Heart left ventricle (tissue), 16 donors: Measurements from ENCODE around the gene SNX11. TPM values are rescaled to one million over a fixed set of nuclear protein-coding genes. Genes with fewer than 3 reads are reported as not detected.
A peak's percentile ranks its signal among the peaks of the same experiment; 100 is the strongest.

Experiments used
- ATAC-seq, 4 donors: fragments of 200-7000 bp; cut with Tn5 transposase; one replicate each; pipeline ENCODE4 v1.9.1; 2020 to 2022; ENCODE audit warnings: moderate library complexity in 4 of 4, mild to moderate bottlenecking in 3 of 4, moderate number of reproducible peaks in 1 of 4
- DNase-seq, 5 donors: peaks; one replicate each; pipeline ENCODE4 v3.0.0-alpha.2; 2020
- H3K27ac ChIP-seq, 12 donors: fragments of 200-600 bp; sonication (generic) in 4 of 12; one replicate each; pipeline versions ENCODE4 v1.5.0 to v1.8.0; 2016 to 2022; ENCODE audit warnings: mild to moderate bottlenecking in 2 of 12
- H3K27me3 ChIP-seq, 9 donors: fragments of 200-600 bp; sonication (generic) in 2 of 9; one replicate each; pipeline versions ENCODE4 v1.5.1 to v1.8.0; 2016 to 2022; ENCODE audit warnings: mild to moderate bottlenecking in 3 of 9
- H3K36me3 ChIP-seq, 9 donors: fragments of 200-600 bp; sonication (generic) in 2 of 9; one replicate each; pipeline versions ENCODE4 v1.5.0 to v1.8.0; 2018 to 2022; ENCODE audit warnings: mild to moderate bottlenecking in 2 of 9
- H3K4me1 ChIP-seq, 12 donors: fragments of 200-600 bp; sonication (generic) in 4 of 12; one replicate each; pipeline versions ENCODE4 v1.5.0 to v1.8.0; 2016 to 2022; ENCODE audit warnings: mild to moderate bottlenecking in 3 of 12
- H3K4me3 ChIP-seq, 12 donors: fragments of 200-600 bp; sonication (generic) in 4 of 12; one replicate each; pipeline versions ENCODE4 v1.5.0 to v1.8.0; 2017 to 2022; ENCODE audit warnings: mild to moderate bottlenecking in 9 of 12, moderate library complexity in 4 of 12
- H3K9me3 ChIP-seq, 12 donors: fragments of 200-600 bp; sonication (generic) in 4 of 12; one replicate each; pipeline versions ENCODE4 v1.5.0 to v1.8.0; 2016 to 2022; ENCODE audit warnings: mild to moderate bottlenecking in 1 of 12
- POLR2A ChIP-seq, 2 donors: fragments of 450-650 bp; IDR thresholded peaks; one replicate each; pipeline ENCODE4 v1.6.1; 2017; ENCODE audit warnings: antibody characterized with exemption in 2 of 2, mild to moderate bottlenecking in 2 of 2, moderate library complexity in 2 of 2
- WGBS, 4 donors: extraction: QIAGEN DNeasy Blood & Tissue Kit in 2 of 4; methylation state at CpG; one replicate each; pipeline versions ENCODE4 v1.1.5 to v1.1.7; 2013 to 2018; 5-methylcytosine and 5-hydroxymethylcytosine counted together
- intact Hi-C, 10 donors: fragments of 100-400 bp; cut with DNase I; formaldehyde crosslinking; loops; one replicate each; pipeline versions ENCODE4 v1.11.1 to v1.14.2; 2022
- polyA plus RNA-seq, 2 donors: library from polyadenylated mRNA; stranded (reverse); fragments of 200-250 nt; gene quantifications; one replicate each; pipeline ENCODE4 v1.2.3, GENCODE V29; 2013
- total RNA-seq, 9 donors: library from RNA; depleted of rRNA in 2 of 9; stranded (reverse); fragments of >200 nt in 2 of 9; fragmentation: NEBNext Ultra II Directional in 3 of 9; extraction: Animal tissue kit (Norgen Biotek cat#: 25700) in 3 of 9; gene quantifications; one replicate each; pipeline versions ENCODE4 v1.1.0 to v1.2.4, GENCODE V29; 2016 to 2023
- TF ChIP-seq, protein P1 (sequence below), 12 donors: fragments of 200-600 bp; sonication (generic) in 4 of 12; IDR thresholded peaks; one replicate each; pipeline versions ENCODE4 v1.5.0 to v1.8.0; 2018 to 2022; ENCODE audit warnings: antibody characterized with exemption in 12 of 12, mild to moderate bottlenecking in 5 of 12
- donor health status: ischemic (EF 13 %, LVEDD 7.1; RV severe dilation, severe dysfunction).
- donor health status: healthy with polysubstance abuse.
- donor health status: DM: no; HTN: yes; CAD: no.
- donor health status: DM: no; HTN: no; CAD: no.
- donor health status: ischemic (EF 25% LVEDD 6.9; RV normal size, moderate dysfunction).
- donor health status: ischemic (EF 25% LVEDD 5.7; RV mildly dilated, moderate dysfunction).
- donor health status: healthy.
- donor health status: DM: yes; HTN: yes; CAD: no.
- donor health status: ischemic (EF 35%, LVEDD 5.7; RV mildly dilated, moderate dysfunction).
- donor health status: nonischemic (EF 11% LVEDD 7.7; RV severe dilation, severe dysfunction).
- donor health status: DM: yes; HTN: yes; CAD: no.
- donor health status: PGD.
- donor health status: ischemic (EF 29% LVEDD 5.4; RV normal size, mild dysfunction).
- donor health status: nonischemic (EF 23%, LVEDD 6.1; RV moderate dilation, normal function).

The SNX11 gene
- total and polyA plus RNA-seq, 11 donors, result 5.2 to 30.8 (median 11.3) TPM

DNA sequence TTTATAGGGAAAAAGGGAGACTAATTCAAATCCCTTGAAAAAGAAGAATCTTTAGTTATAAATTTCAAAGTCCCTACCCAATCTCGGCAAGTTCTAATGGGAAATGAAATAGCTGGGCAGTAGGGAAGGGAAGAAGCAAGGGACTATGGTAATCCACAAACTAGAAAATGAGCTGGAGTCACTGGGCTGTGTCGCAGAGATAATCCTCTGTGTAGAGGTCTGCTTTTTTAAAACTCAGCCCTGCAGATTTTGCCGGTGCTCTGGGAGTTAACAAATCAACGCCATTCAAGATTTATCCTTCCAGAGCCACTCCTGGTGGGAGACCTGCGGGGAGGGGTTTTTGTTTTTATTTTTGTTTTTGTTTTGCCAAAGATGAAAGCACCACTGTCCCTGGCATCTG is 20.8 kb downstream of the SNX11 start:
- Histone ChIP-seq H3K27ac (no peak overlapping the region), H3K9me3 (no peaks in the 10 kb centered on the region), H3K4me3 (no peak overlapping the region), H3K4me1 (peaks cover 0 to 7% (median 0%) of the 10 kb centered on the region in 12 donors), H3K36me3 (peaks cover 0 to 36% (median 10%) of the 10 kb centered on the region in 9 donors), H3K27me3 (no peaks in the 10 kb centered on the region)
- no peak for DNase-seq
- TF ChIP-seq POLR2A (IDR thresholded peaks at IDR 0.05), result no peak
- TF ChIP-seq, protein P1, sequence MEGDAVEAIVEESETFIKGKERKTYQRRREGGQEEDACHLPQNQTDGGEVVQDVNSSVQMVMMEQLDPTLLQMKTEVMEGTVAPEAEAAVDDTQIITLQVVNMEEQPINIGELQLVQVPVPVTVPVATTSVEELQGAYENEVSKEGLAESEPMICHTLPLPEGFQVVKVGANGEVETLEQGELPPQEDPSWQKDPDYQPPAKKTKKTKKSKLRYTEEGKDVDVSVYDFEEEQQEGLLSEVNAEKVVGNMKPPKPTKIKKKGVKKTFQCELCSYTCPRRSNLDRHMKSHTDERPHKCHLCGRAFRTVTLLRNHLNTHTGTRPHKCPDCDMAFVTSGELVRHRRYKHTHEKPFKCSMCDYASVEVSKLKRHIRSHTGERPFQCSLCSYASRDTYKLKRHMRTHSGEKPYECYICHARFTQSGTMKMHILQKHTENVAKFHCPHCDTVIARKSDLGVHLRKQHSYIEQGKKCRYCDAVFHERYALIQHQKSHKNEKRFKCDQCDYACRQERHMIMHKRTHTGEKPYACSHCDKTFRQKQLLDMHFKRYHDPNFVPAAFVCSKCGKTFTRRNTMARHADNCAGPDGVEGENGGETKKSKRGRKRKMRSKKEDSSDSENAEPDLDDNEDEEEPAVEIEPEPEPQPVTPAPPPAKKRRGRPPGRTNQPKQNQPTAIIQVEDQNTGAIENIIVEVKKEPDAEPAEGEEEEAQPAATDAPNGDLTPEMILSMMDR (IDR thresholded peaks at IDR 0.05), result no peak
- 40 to 50% (median 45%) methylated on average over 5 of the region's 5 CpGs for WGBS, 4 donors
- ATAC-seq, result no peak
- intact Hi-C loops, result loop anchor here in 4 of 10 donors (5.0 kb wide), 1 partner anchor 51 kb away; no protein-coding TSS in a partner anchor

DNA sequence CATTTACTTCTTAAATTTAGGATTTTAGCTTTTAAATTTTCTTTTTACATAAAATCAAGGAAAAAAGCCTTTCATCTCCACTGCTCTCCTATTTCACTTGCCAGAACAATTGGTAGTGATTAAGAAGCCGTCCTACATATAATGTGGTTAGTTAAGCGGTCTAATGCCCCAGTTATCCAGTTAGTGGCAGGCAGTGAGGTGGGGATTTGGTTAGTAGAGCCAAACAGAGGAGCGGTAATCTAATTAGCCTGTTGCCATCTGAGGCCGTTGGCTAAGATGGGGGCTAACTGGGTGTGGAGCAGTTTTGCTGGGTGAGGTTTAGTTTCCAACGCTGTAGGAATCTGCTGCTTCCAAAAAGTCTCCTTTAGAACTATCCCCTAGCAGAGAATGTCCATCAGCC is 22.4 kb downstream of the SNX11 start:
- Histone ChIP-seq H3K27me3 (peaks cover 0 to 5% (median 0%) of the 10 kb centered on the region in 9 donors), H3K4me1 (peaks cover 0 to 7% (median 0%) of the 10 kb centered on the region in 12 donors), H3K9me3 (no peaks in the 10 kb centered on the region), H3K4me3 (no peak overlapping the region), H3K27ac (no peak overlapping the region), H3K36me3 (peaks cover 0 to 20% (median 2%) of the 10 kb centered on the region in 9 donors)
- 56 to 64% (median 60%) methylated on average over 5 of the region's 5 CpGs for WGBS, 4 donors
- intact Hi-C loops, result loop anchor here (2.0 to 5.0 kb wide), 6 partner anchors 48 to 153 kb away; no protein-coding TSS in a partner anchor
- no peak for DNase-seq
- TF ChIP-seq, protein P1 (IDR thresholded peaks at IDR 0.05), result no peak
- no peak for TF ChIP-seq POLR2A (IDR thresholded peaks at IDR 0.05)
- no peak for ATAC-seq

DNA sequence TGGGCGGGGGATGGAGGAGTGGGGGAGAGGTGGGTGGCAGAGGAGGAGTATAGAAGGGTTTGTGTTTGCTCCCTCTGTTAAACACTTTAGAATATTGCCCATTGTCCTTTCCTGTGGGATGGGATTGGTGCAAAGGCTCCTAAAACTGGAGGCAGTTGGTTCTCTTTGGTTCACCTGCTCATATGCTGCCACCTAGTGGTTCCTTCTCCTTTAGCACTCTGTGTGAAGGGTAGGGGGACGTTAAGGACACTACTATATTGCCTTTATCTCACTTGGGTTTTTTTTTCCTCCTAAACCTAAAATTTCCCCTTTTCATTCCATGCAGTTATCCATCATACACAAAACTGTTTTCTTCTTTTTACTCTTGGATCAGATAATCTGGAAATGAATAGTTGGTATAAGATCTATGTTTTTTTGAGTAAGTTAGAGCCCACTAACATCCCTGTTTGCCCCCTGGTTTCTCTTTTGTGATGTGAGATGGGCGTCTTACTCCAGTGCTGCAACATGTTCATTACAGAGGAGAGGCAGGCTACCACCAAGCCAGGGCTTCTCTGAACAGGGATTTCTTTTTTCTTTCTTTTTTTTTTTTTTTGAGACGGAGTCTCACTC is 23.8 kb downstream of the SNX11 start:
- Histone ChIP-seq H3K27me3 (peaks cover 0 to 5% (median 0%) of the 10 kb centered on the region in 9 donors), H3K9me3 (no peaks in the 10 kb centered on the region), H3K27ac (no peak overlapping the region), H3K4me3 (no peak overlapping the region), H3K36me3 (peaks cover 0 to 6% (median 0%) of the 10 kb centered on the region in 9 donors), H3K4me1 (peaks cover 0 to 7% (median 0%) of the 10 kb centered on the region in 12 donors)
- WGBS, 4 donors, result 41 to 44% (median 42%) methylated on average over 4 of the region's 4 CpGs
- intact Hi-C loops, result loop anchor here (1.0 to 5.0 kb wide), 7 partner anchors 49 to 154 kb away; no protein-coding TSS in a partner anchor
- ATAC-seq, result peak; percentile 75 to 91 (median 86)
- TF ChIP-seq POLR2A (IDR thresholded peaks at IDR 0.05), result no peak
- TF ChIP-seq, protein P1 (IDR thresholded peaks at IDR 0.05), result peak; percentile 75 to 91 (median 84)
- peak in 3 of 5 donors; percentile 32 to 68 (median 60) for DNase-seq

- Histone ChIP-seq H3K4me3 (no peak overlapping the region), H3K27ac (peak overlapping the region in 1 of 12 donors; percentile 38), H3K4me1 (peaks cover 0 to 7% (median 0%) of the 10 kb centered on the region in 12 donors), H3K36me3 (no peaks in the 10 kb centered on the region), H3K27me3 (peaks cover 0 to 5% (median 0%) of the 10 kb centered on the region in 9 donors), H3K9me3 (no peaks in the 10 kb centered on the region)
- ATAC-seq, result peak in 3 of 4 donors; percentile 18 to 73 (median 61)
- WGBS, 4 donors, result 80 to 88% (median 82%) methylated on average over 5 of the region's 5 CpGs
- intact Hi-C loops, result loop anchor here in 5 of 10 donors (2.0 to 5.0 kb wide), 5 partner anchors 50 to 155 kb away; no protein-coding TSS in a partner anchor
- DNase-seq, result no peak
- TF ChIP-seq, protein P1 (IDR thresholded peaks at IDR 0.05), result no peak
- no peak for TF ChIP-seq POLR2A (IDR thresholded peaks at IDR 0.05)
Measured at GRCh38 chr17:48132385-48132784, 24.8 kb downstream of the SNX11 start.
